Measurements from ENCODE around the gene WTAP. TPM values are rescaled to one million over a fixed set of nuclear protein-coding genes. Genes with fewer than 3 reads are reported as not detected.

WTAP gene
- polyA plus RNA-seq, 1 experiment: 38.5 TPM

DNA sequence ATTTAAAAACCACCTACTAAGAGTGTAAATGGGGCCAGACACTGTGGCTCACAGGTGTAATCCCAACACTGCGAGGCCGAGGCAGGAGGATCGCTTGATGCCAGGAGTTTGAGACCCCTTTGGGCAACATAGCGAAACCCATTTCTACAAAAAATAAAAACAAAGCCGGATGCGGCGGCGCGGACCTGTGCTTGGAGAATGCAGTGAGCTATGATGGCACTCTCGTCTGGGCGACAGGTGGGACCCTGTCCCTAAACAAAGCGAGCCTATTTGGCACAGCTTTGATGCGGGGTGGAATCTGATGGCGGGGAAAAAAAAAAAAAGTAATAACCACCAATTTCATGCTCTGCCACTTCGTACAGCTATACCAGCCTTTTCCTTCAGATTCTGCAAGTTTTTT, 61.0 kb downstream of the WTAP start:
- no peak overlapping the region for H3K27ac ChIP-seq (ENCODE audit: low read depth, low read length)
- TF ChIP-seq, protein P1, sequence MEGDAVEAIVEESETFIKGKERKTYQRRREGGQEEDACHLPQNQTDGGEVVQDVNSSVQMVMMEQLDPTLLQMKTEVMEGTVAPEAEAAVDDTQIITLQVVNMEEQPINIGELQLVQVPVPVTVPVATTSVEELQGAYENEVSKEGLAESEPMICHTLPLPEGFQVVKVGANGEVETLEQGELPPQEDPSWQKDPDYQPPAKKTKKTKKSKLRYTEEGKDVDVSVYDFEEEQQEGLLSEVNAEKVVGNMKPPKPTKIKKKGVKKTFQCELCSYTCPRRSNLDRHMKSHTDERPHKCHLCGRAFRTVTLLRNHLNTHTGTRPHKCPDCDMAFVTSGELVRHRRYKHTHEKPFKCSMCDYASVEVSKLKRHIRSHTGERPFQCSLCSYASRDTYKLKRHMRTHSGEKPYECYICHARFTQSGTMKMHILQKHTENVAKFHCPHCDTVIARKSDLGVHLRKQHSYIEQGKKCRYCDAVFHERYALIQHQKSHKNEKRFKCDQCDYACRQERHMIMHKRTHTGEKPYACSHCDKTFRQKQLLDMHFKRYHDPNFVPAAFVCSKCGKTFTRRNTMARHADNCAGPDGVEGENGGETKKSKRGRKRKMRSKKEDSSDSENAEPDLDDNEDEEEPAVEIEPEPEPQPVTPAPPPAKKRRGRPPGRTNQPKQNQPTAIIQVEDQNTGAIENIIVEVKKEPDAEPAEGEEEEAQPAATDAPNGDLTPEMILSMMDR (IDR thresholded peaks at IDR 0.05; ENCODE audit: low read depth, low read length): no peak
- H3K9me3 ChIP-seq (ENCODE audit: control insufficient read depth, insufficient read depth, low read length): peaks cover 4% of the 10 kb centered on the region; the same call in 1 of the 2 replicates
- H3K4me3 ChIP-seq (ENCODE audit: low read depth, low read length): peak overlapping the region; percentile 98
- no peak for DNase-seq (ENCODE audit: low read depth, low spot score)
- H3K27me3 ChIP-seq (ENCODE audit: control insufficient read depth, insufficient read depth, low read length): no peaks in the 10 kb centered on the region
- CTCF ChIA-PET: interaction anchor here (0.6 to 1.1 kb wide), 2 partner anchors 97 to 285 kb away, joined by 5 to 7 read pairs; no protein-coding TSS in a partner anchor
- POLR2A ChIA-PET: interaction anchor here (0.7 to 3.2 kb wide), 3 partner anchors 28 to 95 kb away, joined by 5 to 31 read pairs (median 18); partner anchors contain the start of genes SOD2 and WTAP

- Histone ChIP-seq H3K27ac (ENCODE audit: low read depth, low read length) (peak overlapping the region; percentile 71), H3K27me3 (ENCODE audit: control insufficient read depth, insufficient read depth, low read length) (no peaks in the 10 kb centered on the region), H3K4me3 (ENCODE audit: low read depth, low read length) (peak overlapping the region; percentile 98), H3K9me3 (ENCODE audit: control insufficient read depth, insufficient read depth, low read length) (peaks cover 4% of the 10 kb centered on the region; the same call in 1 of the 2 replicates)
- TF ChIP-seq, protein P1 (IDR thresholded peaks at IDR 0.05; ENCODE audit: low read depth, low read length): no peak
- DNase-seq (ENCODE audit: low read depth, low spot score): no peak
- POLR2A ChIA-PET: interaction anchor here (0.6 to 3.2 kb wide), 8 partner anchors 19 to 300 kb away, joined by 3 to 31 read pairs (median 4); partner anchors contain the start of genes ACAT2, SOD2 and WTAP
- CTCF ChIA-PET: interaction anchor here (1.1 kb wide), 1 partner anchor 98 kb away, joined by 7 read pairs; no protein-coding TSS in a partner anchor
Measured at GRCh38 chr6:159788753-159789376, 61.6 kb downstream of the WTAP start.

GRCh38 chr6:159789377-159790148, 62.3 kb downstream of the WTAP start, which contains the start of gene TCP1:
TSS of gene TCP1 (minus strand) at chr6:159789602. CDS start at chr6:159789468, 134 bp downstream.
- POLR2A ChIA-PET: interaction anchor here (0.5 to 3.2 kb wide), 12 partner anchors 20 to 1772 kb away, joined by 3 to 31 read pairs (median 6); partner anchors contain the start of genes ACAT2, SOD2 and WTAP
- Histone ChIP-seq H3K27me3 (ENCODE audit: control insufficient read depth, insufficient read depth, low read length) (no peaks in the 10 kb centered on the region), H3K27ac (ENCODE audit: low read depth, low read length) (peak within 1 kb of the TSS; percentile 83), H3K9me3 (ENCODE audit: control insufficient read depth, insufficient read depth, low read length) (peaks cover 4% of the 10 kb centered on the region; the same call in 1 of the 2 replicates), H3K4me3 (ENCODE audit: low read depth, low read length) (peak within 1 kb of the TSS; percentile 98)
- TF ChIP-seq, protein P1 (IDR thresholded peaks at IDR 0.05; ENCODE audit: low read depth, low read length): no peak
- DNase-seq (ENCODE audit: low read depth, low spot score): peak; percentile 98
- CTCF ChIA-PET: interaction anchor here (0.9 to 2.7 kb wide), 3 partner anchors 98 to 135 kb away, joined by 4 to 16 read pairs (median 7); no protein-coding TSS in a partner anchor

DNA sequence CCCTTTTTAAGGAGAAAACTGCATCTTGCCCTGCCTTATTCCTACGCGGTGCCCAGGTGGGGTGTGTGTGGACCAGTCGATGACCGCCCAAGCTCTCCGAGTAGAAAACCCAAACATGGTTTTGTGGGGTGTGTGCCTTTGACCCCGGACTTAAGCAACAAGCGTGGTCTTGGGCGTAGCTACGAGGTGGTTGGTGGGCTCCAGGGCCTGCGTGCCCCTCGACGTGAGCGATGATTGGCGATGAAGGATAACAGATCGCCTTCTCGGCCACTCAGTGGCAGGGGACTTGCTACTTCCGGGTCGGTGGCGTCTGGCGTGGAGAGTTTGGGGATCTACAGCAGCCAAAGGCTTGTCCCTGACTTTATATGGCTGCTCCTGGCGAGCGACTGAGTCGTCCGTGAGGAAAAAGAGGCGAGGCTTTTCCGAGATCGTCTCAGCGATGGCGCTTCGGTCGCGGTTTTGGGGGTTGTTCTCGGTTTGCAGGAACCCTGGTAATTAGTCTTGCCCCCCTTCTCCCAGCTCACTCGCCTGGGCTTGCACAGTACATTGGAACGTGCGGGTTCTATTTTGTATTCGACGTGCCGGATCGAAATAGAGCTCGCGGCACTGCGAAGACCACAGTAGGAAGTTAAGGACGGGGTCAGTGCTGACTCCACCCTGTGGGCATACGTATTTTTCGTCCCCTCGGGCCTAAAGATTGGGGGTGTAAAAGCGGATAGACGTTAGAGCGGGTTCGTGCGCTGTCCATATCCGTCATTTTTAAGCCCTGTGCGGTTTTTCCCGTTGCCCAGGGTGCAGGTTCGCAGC, 63.0 kb downstream of the WTAP start, which contains the start of gene MRPL18:
Gene MRPL18 (plus strand): TSS at position 319 of the 807 bp plus-strand sequence. CDS start 121 bp downstream, at position 440.
- ChIA-PET CTCF (interaction anchor here (0.7 to 2.7 kb wide), 4 partner anchors 63 to 298 kb away, joined by 3 to 16 read pairs (median 4); no protein-coding TSS in a partner anchor), POLR2A (interaction anchor here (0.6 to 3.2 kb wide), 8 partner anchors 29 to 1773 kb away, joined by 3 to 31 read pairs (median 7); partner anchors contain the start of genes ACAT2, SOD2 and WTAP)
- H3K27ac ChIP-seq (ENCODE audit: low read depth, low read length): peak within 1 kb of the TSS; percentile 83
- TF ChIP-seq, protein P1 (IDR thresholded peaks at IDR 0.05; ENCODE audit: low read depth, low read length): no peak
- H3K27me3 ChIP-seq (ENCODE audit: control insufficient read depth, insufficient read depth, low read length): no peaks in the 10 kb centered on the region
- peaks cover 4% of the 10 kb centered on the region; the same call in 1 of the 2 replicates for H3K9me3 ChIP-seq (ENCODE audit: control insufficient read depth, insufficient read depth, low read length)
- peak; percentile 93 for DNase-seq (ENCODE audit: low read depth, low spot score)
- peak within 1 kb of the TSS; percentile 98 for H3K4me3 ChIP-seq (ENCODE audit: low read depth, low read length)

All from AG04450 (cell line).